ENCODE measurements around the gene MOB2. TPM values are rescaled to one million over a fixed set of nuclear protein-coding genes. Genes with fewer than 3 reads are reported as not detected.

MOB2 gene
- total RNA-seq, 1 donor from 2014 or later, result 19.3 TPM

- no peaks in the 10 kb centered on the region for H3K27me3 Mint-ChIP-seq (ENCODE audit: low read depth)
- no peak overlapping the region for H3K27ac Mint-ChIP-seq (ENCODE audit: unreplicated experiment)
- peaks cover 6% of the 10 kb centered on the region for H3K4me1 Mint-ChIP-seq
- DNase-seq (ENCODE audit: low read depth, low spot score), result no peak
- H3K9me3 Mint-ChIP-seq, result no peaks in the 10 kb centered on the region
- no peak overlapping the region for H3K4me3 Mint-ChIP-seq
- no peaks in the 10 kb centered on the region for H3K36me3 Mint-ChIP-seq (ENCODE audit: low read depth)
- no peak for TF ChIP-seq CTCF (conservative IDR thresholded peaks at IDR 0.05)
Measured at GRCh38 chr11:1487091-1487850, 692 bp upstream of the MOB2 start.

- DNase-seq (ENCODE audit: low read depth, low spot score), result no peak
- TF ChIP-seq CTCF (conservative IDR thresholded peaks at IDR 0.05), result no peak
- H3K9me3 Mint-ChIP-seq, result no peaks in the 10 kb centered on the region
- no peak overlapping the region for H3K27ac Mint-ChIP-seq (ENCODE audit: unreplicated experiment)
- no peak overlapping the region for H3K4me3 Mint-ChIP-seq
- H3K36me3 Mint-ChIP-seq (ENCODE audit: low read depth), result no peaks in the 10 kb centered on the region
- no peaks in the 10 kb centered on the region for H3K27me3 Mint-ChIP-seq (ENCODE audit: low read depth)
- H3K4me1 Mint-ChIP-seq, result peaks cover 6% of the 10 kb centered on the region
Measured at GRCh38 chr11:1485504-1485885, 1.1 kb downstream of the MOB2 start.

GRCh38 chr11:1484695-1485503, 1.7 kb downstream of the MOB2 start:
- peaks cover 6% of the 10 kb centered on the region for H3K4me1 Mint-ChIP-seq
- peak overlapping the region; percentile 71 for H3K27ac Mint-ChIP-seq (ENCODE audit: unreplicated experiment)
- no peaks in the 10 kb centered on the region for H3K36me3 Mint-ChIP-seq (ENCODE audit: low read depth)
- H3K4me3 Mint-ChIP-seq, result no peak overlapping the region
- no peak for TF ChIP-seq CTCF (conservative IDR thresholded peaks at IDR 0.05)
- H3K9me3 Mint-ChIP-seq, result no peaks in the 10 kb centered on the region
- no peaks in the 10 kb centered on the region for H3K27me3 Mint-ChIP-seq (ENCODE audit: low read depth)
- no peak for DNase-seq (ENCODE audit: low read depth, low spot score)

- no peaks in the 10 kb centered on the region for H3K27me3 Mint-ChIP-seq (ENCODE audit: low read depth)
- H3K27ac Mint-ChIP-seq (ENCODE audit: unreplicated experiment), result no peak overlapping the region
Measured at GRCh38 chr11:1484061-1484671, 2.4 kb downstream of the MOB2 start.

More at GRCh38 chr11:1484061-1484671, 2.4 kb downstream of the MOB2 start:
- DNase-seq (ENCODE audit: low read depth, low spot score), result no peak
- Mint-ChIP-seq H3K36me3 (ENCODE audit: low read depth) (no peaks in the 10 kb centered on the region), H3K9me3 (no peaks in the 10 kb centered on the region), H3K4me1 (peaks cover under 1% of the 10 kb centered on the region), H3K4me3 (no peak overlapping the region)
- no peak for TF ChIP-seq CTCF (conservative IDR thresholded peaks at IDR 0.05)

Data from neural crest cell (in vitro differentiated cells).